ENCODE measurements around the gene ICAM2.

Gene ICAM2

DNA sequence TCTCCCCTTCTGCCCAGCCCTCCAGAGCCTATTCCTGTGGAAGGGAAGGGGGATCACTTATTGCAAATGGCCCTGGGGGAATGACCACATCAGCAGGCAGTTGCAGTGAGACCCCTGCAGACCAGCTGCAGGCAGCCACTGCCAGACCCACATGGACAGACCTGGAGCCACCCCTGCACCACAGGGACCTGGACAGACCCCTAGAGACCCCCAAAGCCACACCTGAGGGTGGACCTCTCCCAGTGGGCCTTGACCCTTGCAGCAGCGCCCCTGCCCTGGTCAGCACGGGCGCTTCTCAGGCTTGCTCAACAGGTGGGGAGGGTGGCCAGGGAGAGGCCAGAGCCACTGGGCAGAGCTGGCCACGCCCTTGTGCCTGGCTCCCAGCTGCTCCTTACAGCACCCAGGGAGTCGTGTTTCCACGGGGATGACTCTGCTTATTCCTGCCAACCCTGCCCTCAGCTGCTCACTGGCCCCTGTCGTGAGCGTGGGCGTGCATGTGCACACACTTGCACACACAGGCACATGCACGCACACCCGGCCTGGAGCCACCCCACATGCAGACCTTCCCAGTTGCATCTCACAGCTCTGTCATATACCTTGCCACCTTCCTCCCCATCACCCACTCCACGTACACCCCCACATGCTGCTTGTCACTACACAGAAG is 46.4 kb downstream of the ICAM2 start:
- DNase-seq = no peak

DNA sequence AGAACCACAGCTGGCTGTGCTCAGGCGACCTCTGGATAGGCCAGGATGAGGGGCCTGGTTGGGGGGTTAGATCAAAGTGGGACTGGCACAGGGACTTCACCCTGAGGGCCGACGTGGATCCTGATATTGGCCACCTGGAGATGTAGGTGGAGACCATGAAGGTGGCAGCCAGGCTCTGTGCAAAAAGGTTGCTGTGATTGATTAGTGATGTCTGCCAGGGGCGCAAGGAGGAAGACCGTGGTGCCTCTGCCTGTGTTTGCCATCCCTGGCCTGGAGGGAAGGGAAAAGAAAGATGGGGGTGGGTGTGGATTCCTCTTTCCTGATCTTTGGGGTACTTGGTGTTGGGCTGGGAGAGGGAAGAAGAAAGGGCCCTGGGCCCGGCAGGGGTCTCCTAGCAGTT is 47.2 kb downstream of the ICAM2 start:
- no peak for DNase-seq

DNA sequence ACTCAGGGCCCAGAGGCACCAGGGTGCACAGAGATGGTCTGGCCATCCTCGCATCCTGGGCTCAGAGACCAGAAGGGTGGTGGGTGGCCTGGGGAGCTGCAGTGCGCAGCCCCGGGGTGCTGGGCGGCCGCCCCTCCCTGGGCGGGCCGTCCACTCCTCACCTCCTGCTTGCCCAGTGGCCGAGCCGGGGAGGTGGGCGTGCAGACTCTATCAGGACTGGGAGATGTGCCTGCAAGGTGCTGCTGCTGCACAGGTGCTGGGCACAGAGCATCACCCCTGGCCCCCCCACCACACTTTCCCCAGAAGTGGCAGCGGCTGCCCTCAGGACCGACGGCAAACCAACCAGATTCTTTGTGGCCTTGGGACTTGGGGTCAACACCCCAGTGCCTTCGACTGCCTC is 47.6 kb downstream of the ICAM2 start, which contains the start of gene SCN4A:
SCN4A (minus strand) TSS at position 123 of the 400 bp plus-strand sequence; CDS start at position 46, 77 bp downstream.
- DNase-seq = no peak

DNA sequence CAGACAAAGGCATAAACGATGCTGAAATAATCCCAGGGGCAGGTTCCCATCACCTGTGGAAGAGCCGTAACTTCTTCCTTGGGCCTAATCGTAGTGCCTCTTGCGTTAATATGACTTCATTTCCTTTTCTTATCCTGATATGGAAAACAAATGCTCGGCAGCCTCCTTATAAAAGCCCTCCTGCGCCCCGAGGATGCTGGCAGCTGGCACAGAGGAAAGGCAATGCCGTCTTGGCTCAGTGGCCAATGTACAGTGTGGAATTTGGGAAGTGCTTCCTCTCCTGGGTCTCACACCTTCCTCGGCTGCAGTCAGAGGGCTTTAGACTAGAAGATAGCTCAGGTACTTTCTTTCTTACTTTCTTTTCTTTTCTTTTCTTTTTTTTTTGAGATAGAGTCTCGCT is 51.2 kb downstream of the ICAM2 start:
- DNase-seq = no peak

DNA sequence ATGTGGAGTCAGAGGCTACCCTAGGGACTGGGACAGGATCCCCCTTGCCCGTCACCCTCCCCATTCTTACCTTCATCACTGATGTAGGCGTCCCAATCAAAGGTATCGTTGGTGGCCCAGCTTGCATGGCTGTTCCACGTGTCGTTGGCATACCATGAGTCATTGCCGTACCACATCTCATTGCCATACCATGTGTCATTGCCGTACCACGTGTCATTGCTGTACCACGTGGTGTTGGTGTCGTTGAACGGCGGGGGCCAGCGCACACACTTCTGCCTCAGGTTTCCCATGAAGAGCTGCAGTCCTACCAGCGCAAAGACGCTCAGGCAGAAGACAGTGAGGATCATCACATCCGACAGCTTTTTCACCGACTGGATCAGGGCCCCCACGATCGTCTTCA is 52.5 kb downstream of the ICAM2 start:
- DNase-seq = peak; percentile 20

DNA sequence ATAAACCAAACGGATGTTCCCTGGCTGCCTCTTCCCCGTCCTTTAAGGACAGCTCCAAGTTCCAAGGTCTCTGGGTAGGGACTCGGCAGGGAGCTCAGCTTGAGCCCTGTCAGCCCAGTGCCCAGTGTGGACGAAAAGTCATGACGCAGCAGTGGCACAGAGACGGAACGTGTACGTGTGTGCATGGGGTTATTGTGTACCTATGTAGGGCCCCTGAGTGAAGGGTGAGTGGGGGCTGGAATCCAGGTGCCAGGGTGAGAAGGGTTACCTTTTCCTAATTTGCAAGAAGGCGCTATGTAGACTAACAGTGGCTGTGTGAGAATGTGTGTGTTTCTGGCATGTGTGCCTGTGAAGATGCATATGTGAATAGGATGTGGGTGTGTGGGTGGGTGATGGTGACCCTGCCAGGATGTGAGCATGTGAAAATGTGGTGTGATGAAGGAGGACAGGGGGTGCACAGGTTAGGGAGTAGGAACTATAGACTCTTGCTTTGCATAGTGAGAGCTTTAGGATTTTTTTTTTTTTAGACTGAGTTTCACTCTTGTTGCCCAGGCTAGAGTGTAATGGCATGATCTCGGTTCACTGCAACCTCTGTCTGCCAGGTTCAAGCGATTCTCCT is 53.7 kb downstream of the ICAM2 start:
- peak; percentile 8 for DNase-seq

DNA sequence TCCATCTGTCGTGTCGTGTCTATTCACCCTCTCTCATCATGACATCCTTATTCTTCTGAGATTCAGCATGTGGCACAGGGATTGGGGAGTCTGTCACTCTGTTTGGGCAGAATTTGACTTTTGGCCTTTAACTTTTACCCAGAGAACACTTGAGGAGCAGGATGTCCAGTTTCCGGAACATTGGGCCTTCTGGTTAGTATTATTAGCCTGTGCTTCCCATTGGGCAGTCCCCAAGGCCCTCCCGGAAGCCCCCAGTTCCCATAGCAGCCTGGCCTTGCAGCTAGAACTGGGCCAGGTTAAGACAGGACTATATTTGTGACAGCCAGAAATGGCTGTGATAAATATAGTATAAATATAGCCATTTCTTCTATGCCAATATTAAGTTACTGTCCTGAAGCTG is 57.3 kb downstream of the ICAM2 start:
- DNase-seq = no peak

DNA sequence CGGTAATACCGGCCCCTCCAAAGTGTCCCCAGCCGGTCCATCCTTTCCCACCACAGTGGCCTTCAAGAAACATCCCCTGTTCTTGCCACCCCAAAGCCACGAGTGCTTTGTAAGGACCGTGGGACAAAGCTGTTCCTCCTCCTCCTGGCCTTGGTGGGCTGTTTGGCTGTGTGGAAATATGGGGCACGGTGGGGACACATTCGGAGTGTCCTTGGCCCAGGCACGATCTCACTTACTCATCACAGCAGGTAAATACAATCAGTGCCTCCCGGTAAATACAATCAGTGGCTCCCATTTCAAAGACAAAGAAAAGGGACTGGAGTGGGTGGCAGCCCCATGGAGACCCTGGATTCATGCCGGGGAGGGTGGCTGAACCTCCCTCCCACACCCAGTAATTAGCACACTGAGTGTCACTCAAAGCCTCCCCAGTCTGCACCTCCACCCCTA is 58.1 kb downstream of the ICAM2 start:
- no peak for DNase-seq

DNA sequence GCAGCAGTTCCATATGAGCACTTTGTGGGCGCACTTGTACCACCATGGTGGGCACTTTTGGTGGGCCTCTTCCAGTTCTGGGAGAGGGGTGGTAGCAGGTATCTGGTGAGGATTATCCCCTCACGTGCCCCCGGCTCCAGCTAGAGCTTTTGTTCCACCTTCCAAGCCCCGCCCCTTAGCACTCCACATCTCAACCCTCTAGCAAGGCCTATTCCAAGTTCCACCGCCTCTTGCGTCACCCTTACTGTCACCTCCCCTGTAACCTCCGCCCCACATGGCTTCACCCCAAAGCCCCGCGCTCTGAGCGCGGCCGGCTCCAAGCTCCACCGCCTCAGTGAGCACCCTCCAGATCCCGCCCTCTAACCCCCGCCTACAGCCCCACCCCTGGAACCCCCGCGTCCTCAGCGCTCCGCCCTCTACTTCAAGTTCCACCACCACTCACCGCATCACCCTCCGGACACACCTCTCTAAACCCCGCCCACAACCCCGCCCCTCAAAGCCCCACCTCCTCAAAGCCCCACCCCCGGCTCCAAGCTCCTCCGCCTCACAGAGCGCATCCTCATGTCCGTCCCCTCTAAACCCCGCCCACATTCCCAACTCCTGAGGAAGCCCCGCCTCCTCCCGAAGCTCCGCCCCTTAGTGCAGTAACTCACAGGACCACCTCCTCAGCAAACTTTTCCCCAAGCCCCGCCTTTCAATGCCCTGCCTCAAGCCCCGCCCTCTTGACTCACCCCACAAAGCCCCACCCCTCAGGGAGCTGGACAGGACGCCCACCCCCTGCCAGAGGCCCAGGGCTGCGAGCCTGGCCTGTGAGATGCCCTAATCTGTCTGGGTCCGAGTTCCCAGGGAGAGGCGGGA is 58.8 kb downstream of the ICAM2 start:
- peak; percentile 8 for DNase-seq

DNA sequence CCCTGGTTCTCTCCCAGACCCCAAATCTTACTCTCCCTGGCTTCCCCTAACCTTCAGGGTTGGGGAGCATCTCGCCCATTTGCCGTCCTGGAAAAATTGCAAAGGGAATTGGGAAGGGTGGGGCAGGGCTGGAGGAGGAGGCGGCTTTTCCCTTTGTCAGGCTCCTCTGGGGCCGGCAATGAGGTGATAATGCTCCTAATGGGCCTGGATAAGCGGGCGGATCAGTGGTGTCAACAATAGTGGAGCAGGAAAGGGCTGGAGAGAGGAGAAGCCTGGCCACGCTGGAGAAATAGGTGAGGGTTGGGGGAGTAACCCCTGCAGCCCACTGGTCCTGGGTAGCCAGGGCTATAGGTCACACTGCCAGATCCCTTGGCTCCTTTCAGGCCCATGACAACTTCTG is 60.0 kb downstream of the ICAM2 start:
- DNase-seq = no peak

DNA sequence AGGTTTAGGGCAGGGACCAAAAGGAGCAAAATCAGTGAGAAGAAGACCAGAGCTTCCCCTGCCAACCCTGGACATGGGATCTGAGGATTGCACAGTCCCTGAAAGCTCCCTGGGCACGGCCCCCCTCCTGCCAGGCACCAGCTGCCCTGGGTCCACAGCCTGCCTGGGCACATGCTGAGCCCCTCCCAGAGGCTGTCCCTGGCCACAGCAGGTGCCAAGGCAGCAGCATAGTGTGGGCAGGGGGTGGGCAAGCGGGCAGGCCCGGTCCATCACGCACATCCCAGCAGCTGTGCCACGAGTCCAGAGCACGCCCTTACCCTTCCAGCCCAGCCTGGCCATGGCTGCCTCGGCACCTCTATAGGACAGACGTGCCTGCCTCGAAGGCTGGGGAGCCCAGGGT is 60.4 kb downstream of the ICAM2 start:
- DNase-seq = no peak

DNA sequence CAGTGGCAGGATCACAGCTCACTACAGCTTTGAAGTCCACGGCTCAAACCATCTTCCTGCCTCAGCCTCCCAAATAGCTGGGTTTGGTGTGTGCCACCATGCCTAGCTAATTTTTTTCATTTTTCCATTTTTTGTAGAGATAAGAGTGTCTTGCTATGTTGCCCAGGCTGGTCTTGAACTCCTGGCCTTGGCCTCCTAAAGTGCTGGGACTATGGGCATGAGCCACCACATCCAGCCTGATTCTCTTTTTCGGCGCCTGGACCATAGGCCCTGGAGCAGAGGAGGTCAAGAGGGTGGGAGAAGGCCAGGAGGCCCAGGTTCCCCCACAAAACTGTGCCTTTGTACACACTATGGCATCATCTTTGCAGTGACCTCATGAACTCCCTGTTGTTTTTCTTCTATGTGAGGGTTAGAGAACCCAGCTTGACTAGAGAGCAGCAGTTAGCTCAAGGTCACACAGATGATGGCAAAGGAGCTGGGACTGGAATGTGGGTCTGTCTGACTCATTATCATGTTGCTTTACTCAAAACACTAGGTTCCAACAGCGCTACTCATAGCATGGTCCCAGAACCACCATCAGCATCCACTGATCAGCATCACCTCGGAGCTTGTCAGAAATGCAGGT is 64.0 kb downstream of the ICAM2 start:
- no peak for DNase-seq

DNA sequence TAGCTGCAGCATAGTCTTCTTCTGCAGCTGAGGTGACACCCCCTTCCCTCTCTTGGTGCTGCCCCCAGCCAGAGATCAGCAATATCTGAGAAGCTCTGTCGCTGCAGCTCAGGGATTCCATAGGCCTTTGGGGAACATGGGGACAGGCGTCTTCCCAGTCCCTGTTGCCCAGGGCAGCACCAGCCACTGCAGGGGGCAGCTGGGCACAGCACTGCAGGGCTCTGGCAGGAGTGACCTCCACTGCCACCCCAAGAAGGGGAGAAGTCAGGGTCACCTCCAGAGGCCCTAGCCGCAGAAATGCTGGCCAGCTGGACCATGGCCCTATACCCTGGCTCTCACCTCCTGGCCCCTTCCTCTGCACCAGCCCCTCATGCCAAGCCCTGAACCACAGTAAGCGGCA is 64.6 kb downstream of the ICAM2 start:
- DNase-seq = no peak

DNA sequence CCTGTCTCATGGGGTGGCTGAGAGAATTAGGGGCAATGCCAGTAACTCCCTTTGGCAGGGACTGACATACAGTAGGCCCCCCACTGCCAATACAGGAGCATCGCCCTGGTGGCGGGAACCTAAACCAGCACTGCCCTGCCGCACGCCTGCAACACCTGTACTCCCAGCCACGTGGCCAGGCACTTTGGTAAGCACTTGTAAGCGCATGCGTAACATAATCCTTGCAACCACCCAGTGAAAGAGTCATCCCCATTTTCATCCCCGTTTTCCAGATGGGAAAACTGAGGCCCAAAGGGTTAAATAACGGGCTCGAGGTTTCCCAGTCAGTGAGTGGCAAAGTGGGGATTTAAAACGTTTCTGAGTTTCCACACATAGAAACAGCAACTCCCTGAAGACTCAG is 65.2 kb downstream of the ICAM2 start:
- DNase-seq = no peak

DNA sequence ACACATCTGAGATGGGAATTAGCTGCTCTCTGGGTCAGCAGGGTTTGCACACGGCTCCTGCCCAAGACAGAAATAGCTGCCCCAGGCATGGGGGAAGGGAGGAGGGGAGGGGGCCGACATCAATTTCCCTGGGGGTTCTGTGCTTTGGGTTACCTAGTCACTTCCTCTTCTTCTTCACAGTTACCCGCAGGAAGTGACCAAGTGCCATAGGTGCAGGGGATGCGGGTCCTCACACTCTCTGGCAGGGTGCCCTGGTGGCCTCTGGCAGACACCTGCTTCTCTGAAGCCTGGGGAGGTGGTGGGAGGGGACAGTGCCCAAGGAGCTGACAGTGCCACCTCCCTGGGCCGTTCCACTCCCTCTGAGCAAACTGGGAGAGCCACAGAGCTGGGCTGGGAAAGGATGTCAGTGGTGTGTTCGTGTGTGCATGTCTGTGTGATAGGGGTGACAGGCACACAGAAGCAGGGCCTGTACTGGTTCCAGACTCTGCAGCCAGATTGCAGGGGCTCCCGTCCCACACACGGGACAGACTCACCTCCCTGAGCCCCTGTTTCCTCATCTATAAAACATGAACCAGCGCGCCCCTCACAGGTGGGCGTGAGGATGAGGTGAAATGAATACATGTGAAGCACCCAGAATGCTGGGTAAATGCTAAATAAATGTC is 65.9 kb downstream of the ICAM2 start:
- DNase-seq = peak; percentile 31

Data from CD4-positive, alpha-beta T cell treated with Interleukin-4 for 4 hours (primary cell).